ENCODE measurements around the gene CCDC124.
A peak's percentile ranks its signal among the peaks of the same experiment; 100 is the strongest.
"Not testable (repeated sequence)": the region's sequence is repeated elsewhere in the genome, so short reads cannot be mapped to it uniquely, and the experiment has no call there.

The CCDC124 gene

GRCh38 chr19:17918151-17918550 lies 14.7 kb upstream of the CCDC124 start:
- not testable (repeated sequence) for H3K9me3 Mint-ChIP-seq; H3K36me3 Mint-ChIP-seq (ENCODE audit: insufficient read depth); H3K27ac Mint-ChIP-seq; H3K4me3 Mint-ChIP-seq; ATAC-seq (replicated peaks); H3K4me1 Mint-ChIP-seq (ENCODE audit: low read depth in 2 of 2); DNase-seq
- peaks cover 14 to 24% of the 10 kb centered on the region in 2 donors for H3K27me3 Mint-ChIP-seq

- not testable (repeated sequence) for ATAC-seq (replicated peaks); H3K36me3 Mint-ChIP-seq (ENCODE audit: insufficient read depth); H3K4me1 Mint-ChIP-seq (ENCODE audit: low read depth in 2 of 2); H3K9me3 Mint-ChIP-seq; H3K27ac Mint-ChIP-seq; H3K4me3 Mint-ChIP-seq; DNase-seq
- H3K27me3 Mint-ChIP-seq = peaks cover 9 to 18% of the 10 kb centered on the region in 2 donors
Measured at GRCh38 chr19:17919122-17919521, 13.7 kb upstream of the CCDC124 start.

GRCh38 chr19:17920527-17920926 lies 12.3 kb upstream of the CCDC124 start:
- no peak overlapping the region for H3K4me3 Mint-ChIP-seq
- ATAC-seq (replicated peaks) = no peak

GRCh38 chr19:17922138-17922537 lies 10.7 kb upstream of the CCDC124 start:
- H3K27me3 Mint-ChIP-seq = peaks cover 0 to 9% of the 10 kb centered on the region in 2 donors
- H3K4me1 Mint-ChIP-seq (ENCODE audit: low read depth in 2 of 2) = no peaks in the 10 kb centered on the region
- H3K36me3 Mint-ChIP-seq (ENCODE audit: insufficient read depth) = no peaks in the 10 kb centered on the region
- ATAC-seq (replicated peaks) (no peak), DNase-seq (no peak)
- no peaks in the 10 kb centered on the region for H3K9me3 Mint-ChIP-seq
- no peak overlapping the region for H3K4me3 Mint-ChIP-seq
- H3K27ac Mint-ChIP-seq = no peak overlapping the region

More at GRCh38 chr19:17920527-17920926, 12.3 kb upstream of the CCDC124 start:
- H3K27ac Mint-ChIP-seq = no peak overlapping the region
- H3K4me1 Mint-ChIP-seq (ENCODE audit: low read depth in 2 of 2) = no peaks in the 10 kb centered on the region
- no peaks in the 10 kb centered on the region for H3K9me3 Mint-ChIP-seq
- H3K27me3 Mint-ChIP-seq = peaks cover 9 to 18% of the 10 kb centered on the region in 2 donors
- no peak for DNase-seq
- no peaks in the 10 kb centered on the region for H3K36me3 Mint-ChIP-seq (ENCODE audit: insufficient read depth)

- H3K27ac Mint-ChIP-seq = no peak overlapping the region
- no peaks in the 10 kb centered on the region for H3K27me3 Mint-ChIP-seq
- H3K4me1 Mint-ChIP-seq (ENCODE audit: low read depth in 2 of 2) = no peaks in the 10 kb centered on the region
- no peak for DNase-seq
- no peak for ATAC-seq (replicated peaks)
- no peaks in the 10 kb centered on the region for H3K9me3 Mint-ChIP-seq
- H3K36me3 Mint-ChIP-seq (ENCODE audit: insufficient read depth) = no peaks in the 10 kb centered on the region
- H3K4me3 Mint-ChIP-seq = no peak overlapping the region
Measured at GRCh38 chr19:17926044-17926443, 6.8 kb upstream of the CCDC124 start.

- H3K27ac Mint-ChIP-seq = no peak overlapping the region
- DNase-seq (no peak), ATAC-seq (replicated peaks) (no peak)
- no peaks in the 10 kb centered on the region for H3K9me3 Mint-ChIP-seq
- H3K27me3 Mint-ChIP-seq = no peaks in the 10 kb centered on the region
- H3K4me1 Mint-ChIP-seq (ENCODE audit: low read depth in 2 of 2) = peaks cover 7 to 10% of the 10 kb centered on the region in 2 donors
- H3K36me3 Mint-ChIP-seq (ENCODE audit: insufficient read depth) = peaks cover 16% of the 10 kb centered on the region
- H3K4me3 Mint-ChIP-seq = no peak overlapping the region
Measured at GRCh38 chr19:17929056-17929455, 3.8 kb upstream of the CCDC124 start.

- Mint-ChIP-seq H3K4me3 (peak overlapping the region; percentile 48 to 93), H3K4me1 (ENCODE audit: low read depth in 2 of 2) (peaks cover 7 to 10% of the 10 kb centered on the region in 2 donors), H3K36me3 (ENCODE audit: insufficient read depth) (peaks cover 22% of the 10 kb centered on the region), H3K9me3 (no peaks in the 10 kb centered on the region), H3K27me3 (no peaks in the 10 kb centered on the region), H3K27ac (no peak overlapping the region)
- ATAC-seq (replicated peaks) = no peak
- no peak for DNase-seq
Measured at GRCh38 chr19:17931532-17932191, 1.2 kb upstream of the CCDC124 start.

GRCh38 chr19:17933414-17934129 lies 757 bp downstream of the CCDC124 start:
- DNase-seq (no peak), ATAC-seq (replicated peaks) (no peak)
- peak overlapping the region; percentile 96 to 97 for H3K27ac Mint-ChIP-seq
- peaks cover 25% of the 10 kb centered on the region for H3K36me3 Mint-ChIP-seq (ENCODE audit: insufficient read depth)
- no peaks in the 10 kb centered on the region for H3K27me3 Mint-ChIP-seq
- H3K4me3 Mint-ChIP-seq = peak overlapping the region; percentile 90 to 93
- no peaks in the 10 kb centered on the region for H3K9me3 Mint-ChIP-seq
- peaks cover 7 to 10% of the 10 kb centered on the region in 2 donors for H3K4me1 Mint-ChIP-seq (ENCODE audit: low read depth in 2 of 2)

GRCh38 chr19:17936379-17936778 lies 3.6 kb downstream of the CCDC124 start:
- H3K9me3 Mint-ChIP-seq = no peaks in the 10 kb centered on the region

GRCh38 chr19:17937371-17937900 lies 4.6 kb downstream of the CCDC124 start:
- Mint-ChIP-seq H3K4me1 (ENCODE audit: low read depth in 2 of 2) (peaks cover 7 to 8% of the 10 kb centered on the region in 2 donors), H3K27me3 (no peaks in the 10 kb centered on the region), H3K36me3 (ENCODE audit: insufficient read depth) (peaks cover 44% of the 10 kb centered on the region), H3K4me3 (no peak overlapping the region), H3K27ac (no peak overlapping the region), H3K9me3 (no peaks in the 10 kb centered on the region)
- ATAC-seq (replicated peaks) = no peak
- no peak for DNase-seq

More at GRCh38 chr19:17936379-17936778, 3.6 kb downstream of the CCDC124 start:
- Mint-ChIP-seq H3K4me3 (no peak overlapping the region), H3K27me3 (no peaks in the 10 kb centered on the region), H3K27ac (no peak overlapping the region), H3K4me1 (ENCODE audit: low read depth in 2 of 2) (peaks cover 7 to 10% of the 10 kb centered on the region in 2 donors), H3K36me3 (ENCODE audit: insufficient read depth) (peaks cover 48% of the 10 kb centered on the region)
- no peak for DNase-seq
- no peak for ATAC-seq (replicated peaks)

- no peaks in the 10 kb centered on the region for H3K27me3 Mint-ChIP-seq
- no peak overlapping the region for H3K4me3 Mint-ChIP-seq
- H3K9me3 Mint-ChIP-seq = no peaks in the 10 kb centered on the region
- H3K36me3 Mint-ChIP-seq (ENCODE audit: insufficient read depth) = peaks cover 36% of the 10 kb centered on the region
- DNase-seq (peak; percentile 80 to 82 (median 81)), ATAC-seq (replicated peaks) (peak; percentile 99)
- H3K27ac Mint-ChIP-seq = no peak overlapping the region
- H3K4me1 Mint-ChIP-seq (ENCODE audit: low read depth in 2 of 2) = peaks cover 6 to 7% of the 10 kb centered on the region in 2 donors
Measured at GRCh38 chr19:17938092-17938845, 5.5 kb downstream of the CCDC124 start.

- Mint-ChIP-seq H3K9me3 (no peaks in the 10 kb centered on the region), H3K4me1 (ENCODE audit: low read depth in 2 of 2) (peaks cover 9 to 14% of the 10 kb centered on the region in 2 donors), H3K27ac (peak overlapping the region in 1 of 2 donors; percentile 26), H3K27me3 (no peaks in the 10 kb centered on the region), H3K4me3 (no peak overlapping the region), H3K36me3 (ENCODE audit: insufficient read depth) (peaks cover 39% of the 10 kb centered on the region)
- no peak for ATAC-seq (replicated peaks)
- DNase-seq = no peak
Measured at GRCh38 chr19:17942181-17942580, 9.4 kb downstream of the CCDC124 start.

GRCh38 chr19:17942582-17943273 lies 9.9 kb downstream of the CCDC124 start:
- ATAC-seq (replicated peaks) = no peak
- Mint-ChIP-seq H3K27ac (peak overlapping the region in 1 of 2 donors; percentile 26), H3K9me3 (no peaks in the 10 kb centered on the region), H3K4me3 (no peak overlapping the region), H3K36me3 (ENCODE audit: insufficient read depth) (peaks cover 44% of the 10 kb centered on the region), H3K4me1 (ENCODE audit: low read depth in 2 of 2) (peaks cover 13 to 18% of the 10 kb centered on the region in 2 donors), H3K27me3 (no peaks in the 10 kb centered on the region)
- DNase-seq = no peak
